HG03442 (cell line): ENCODE measurements around the gene HSPB8.

Source experiments
- ATAC-seq: cut with Tn5 transposase; IDR thresholded peaks from one replicate; pipeline ENCODE4 v1.9.1; 2021; ENCODE audit warnings: mild to moderate bottlenecking, moderate library complexity; ENCODE audit not compliant: unreplicated experiment

HSPB8 gene

GRCh38 chr12:119178544-119179334, at the start of gene HSPB8:
HSPB8 (plus strand) TSS chr12:119178931; CDS start chr12:119179313, 382 bp downstream.
- ATAC-seq = no peak

- no peak for ATAC-seq
These were observed 48.8 kb upstream of the HSPB8 start for GRCh38 chr12:119129827-119130434.

GRCh38 chr12:119130523-119130922, 48.2 kb upstream of the HSPB8 start:
- no peak for ATAC-seq

GRCh38 chr12:119134284-119135072, 44.3 kb upstream of the HSPB8 start:
- no peak for ATAC-seq

GRCh38 chr12:119136811-119137410, 41.8 kb upstream of the HSPB8 start:
- ATAC-seq = no peak

GRCh38 chr12:119139448-119139847, 39.3 kb upstream of the HSPB8 start:
- ATAC-seq = no peak

- ATAC-seq = no peak
These were observed 33.4 kb upstream of the HSPB8 start for GRCh38 chr12:119145367-119145766.

GRCh38 chr12:119147847-119148448, 30.8 kb upstream of the HSPB8 start:
- ATAC-seq = no peak

- no peak for ATAC-seq
These were observed 29.5 kb upstream of the HSPB8 start for GRCh38 chr12:119149270-119149669.

GRCh38 chr12:119151445-119152026, 27.2 kb upstream of the HSPB8 start:
- ATAC-seq = no peak

- ATAC-seq = no peak
These were observed 25.0 kb upstream of the HSPB8 start for GRCh38 chr12:119153477-119154434.

GRCh38 chr12:119154435-119154818, 24.3 kb upstream of the HSPB8 start:
- ATAC-seq = no peak

GRCh38 chr12:119156401-119157044, 22.2 kb upstream of the HSPB8 start:
- ATAC-seq = no peak

GRCh38 chr12:119157528-119157927, 21.2 kb upstream of the HSPB8 start:
- no peak for ATAC-seq

GRCh38 chr12:119157978-119158377, 20.8 kb upstream of the HSPB8 start:
- ATAC-seq = no peak

GRCh38 chr12:119158402-119158801, 20.3 kb upstream of the HSPB8 start:
- ATAC-seq = no peak

- no peak for ATAC-seq
These were observed 18.9 kb upstream of the HSPB8 start for GRCh38 chr12:119159844-119160243.

- ATAC-seq = no peak
These were observed 10.8 kb upstream of the HSPB8 start for GRCh38 chr12:119167902-119168301.

GRCh38 chr12:119168721-119169120, 10.0 kb upstream of the HSPB8 start:
- no peak for ATAC-seq
